K562 (cell line): Measurements from ENCODE around the gene CYSTM1.

Experiments
- CTCF ChIP-seq, 3 experiments: IDR thresholded peaks in 2 of 3; conservative IDR thresholded peaks in 1 of 3; 2 replicates each; pipeline ENCODE4 v1.5.1; 2011 to 2012; ENCODE audit warnings: low read length in 3 of 3, mild to moderate bottlenecking in 3 of 3, control low read depth in 2 of 3, improper control_type of control experiment in 1 of 3, inconsistent platforms in 1 of 3, low read depth in 1 of 3, mixed read lengths in 1 of 3, moderate library complexity in 1 of 3; ENCODE audit not compliant: insufficient read depth in 2 of 3
- MLX ChIP-seq, 2 experiments: fragments of 450-650 bp in 1 of 2; sonication (generic) in 1 of 2; formaldehyde crosslinking; conservative IDR thresholded peaks; 2 replicates each; pipeline versions ENCODE4 v1.4.0 to v1.8.1; 2020 to 2022; ENCODE audit warnings: mild to moderate bottlenecking in 1 of 2, missing genetic modification reagents in 1 of 2
- MYC ChIP-seq, 2 experiments: fragments of 250-450 bp in 1 of 2; sonication (Bioruptor Pico) in 1 of 2; IDR thresholded peaks; 2 replicates each; pipeline versions ENCODE4 v1.5.1 to v1.6.1; 2012 to 2021; ENCODE audit warnings: low read depth in 2 of 2, borderline replicate concordance in 1 of 2, improper control_type of control experiment in 1 of 2, low read length in 1 of 2, mild to moderate bottlenecking in 1 of 2, moderate library complexity in 1 of 2
- POLR2AphosphoS5 ChIP-seq: IDR thresholded peaks from 2 replicates; pipeline ENCODE4 v1.6.1; 2011; ENCODE audit warnings: mild to moderate bottlenecking, low read depth, low read length, moderate library complexity; ENCODE audit not compliant: control insufficient read depth, insufficient read depth
- POLR3A ChIP-seq: IDR thresholded peaks from 2 replicates; pipeline ENCODE4 v1.6.1; 2011; ENCODE audit warnings: borderline replicate concordance, mild to moderate bottlenecking, moderate library complexity; ENCODE audit not compliant: insufficient read length, insufficient read depth; ENCODE audit errors: extremely low read depth
- POU5F1 ChIP-seq: fragments of 150-350 bp; IDR thresholded peaks from 2 replicates; pipeline ENCODE4 v1.6.1; 2014; ENCODE audit warnings: borderline replicate concordance, low read length, low read depth, mild to moderate bottlenecking; ENCODE audit not compliant: partially characterized antibody
- SMARCA5 ChIP-seq: fragments of 450-650 bp; IDR thresholded peaks from 2 replicates; pipeline ENCODE4 v1.6.1; 2016
- ZBTB12 ChIP-seq: fragments of 250-450 bp; sonication (Bioruptor Pico); IDR thresholded peaks from 2 replicates; pipeline ENCODE4 v1.4.0; 2020
- ZNF830 ChIP-seq: fragments of 250-450 bp; sonication (Bioruptor Pico); IDR thresholded peaks from 2 replicates; pipeline ENCODE4 v1.5.0; 2021; ENCODE audit warnings: mild to moderate bottlenecking
- TF ChIP-seq, protein P1 (sequence below): sonication (generic); formaldehyde crosslinking; IDR thresholded peaks from 2 replicates; pipeline ENCODE4 v1.5.0; 2020; ENCODE audit warnings: missing genetic modification reagents
- TF ChIP-seq, protein P2 (sequence below): fragments of 450-650 bp; conservative IDR thresholded peaks from 2 replicates; pipeline ENCODE4 v1.6.1; 2016; ENCODE audit warnings: missing genetic modification characterization, low read depth, mild to moderate bottlenecking, control low read depth, missing compliant biosample characterization

DNA sequence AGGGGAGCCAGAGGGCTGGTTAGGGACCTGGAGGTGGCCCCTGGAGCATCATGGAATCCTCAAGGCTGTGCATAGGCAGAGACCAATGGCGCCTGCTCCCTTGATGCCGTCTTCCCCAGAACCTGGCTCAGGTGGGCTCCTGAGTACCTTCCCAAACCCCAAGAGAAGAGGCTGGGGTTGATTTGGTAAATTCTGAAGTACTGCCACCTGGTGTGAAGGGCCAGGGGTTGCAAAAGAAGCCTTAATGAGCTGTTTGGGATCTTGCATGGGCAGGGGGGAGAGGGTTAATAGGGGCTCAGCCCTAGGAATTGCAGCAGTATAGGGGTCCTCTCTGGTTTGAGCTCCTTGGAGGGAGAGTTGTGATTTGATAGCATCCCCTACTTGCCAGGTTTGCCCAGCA is 52.1 kb downstream of the CYSTM1 start:
- no peak for TF ChIP-seq MYC (IDR thresholded peaks at IDR 0.05; ENCODE audit: low read depth, low read length)
- TF ChIP-seq MYC (CRISPR knock-in tag; IDR thresholded peaks at IDR 0.05; ENCODE audit: borderline replicate concordance, low read depth), result no peak
- no peak for TF ChIP-seq POU5F1
- TF ChIP-seq SMARCA5, result no peak
- TF ChIP-seq ZBTB12 (CRISPR knock-in tag), result no peak
- TF ChIP-seq ZNF830, result no peak
- TF ChIP-seq, protein P1, sequence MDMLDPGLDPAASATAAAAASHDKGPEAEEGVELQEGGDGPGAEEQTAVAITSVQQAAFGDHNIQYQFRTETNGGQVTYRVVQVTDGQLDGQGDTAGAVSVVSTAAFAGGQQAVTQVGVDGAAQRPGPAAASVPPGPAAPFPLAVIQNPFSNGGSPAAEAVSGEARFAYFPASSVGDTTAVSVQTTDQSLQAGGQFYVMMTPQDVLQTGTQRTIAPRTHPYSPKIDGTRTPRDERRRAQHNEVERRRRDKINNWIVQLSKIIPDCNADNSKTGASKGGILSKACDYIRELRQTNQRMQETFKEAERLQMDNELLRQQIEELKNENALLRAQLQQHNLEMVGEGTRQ (CRISPR knock-in tag), result no peak
- TF ChIP-seq, protein P2, sequence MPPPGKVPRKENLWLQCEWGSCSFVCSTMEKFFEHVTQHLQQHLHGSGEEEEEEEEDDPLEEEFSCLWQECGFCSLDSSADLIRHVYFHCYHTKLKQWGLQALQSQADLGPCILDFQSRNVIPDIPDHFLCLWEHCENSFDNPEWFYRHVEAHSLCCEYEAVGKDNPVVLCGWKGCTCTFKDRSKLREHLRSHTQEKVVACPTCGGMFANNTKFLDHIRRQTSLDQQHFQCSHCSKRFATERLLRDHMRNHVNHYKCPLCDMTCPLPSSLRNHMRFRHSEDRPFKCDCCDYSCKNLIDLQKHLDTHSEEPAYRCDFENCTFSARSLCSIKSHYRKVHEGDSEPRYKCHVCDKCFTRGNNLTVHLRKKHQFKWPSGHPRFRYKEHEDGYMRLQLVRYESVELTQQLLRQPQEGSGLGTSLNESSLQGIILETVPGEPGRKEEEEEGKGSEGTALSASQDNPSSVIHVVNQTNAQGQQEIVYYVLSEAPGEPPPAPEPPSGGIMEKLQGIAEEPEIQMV (tag), result no peak
- no peak for TF ChIP-seq POLR2AphosphoS5
- no peak for TF ChIP-seq POLR3A
- peak; percentile 29 to 41 (median 30); a peak in 5 of 6 replicates for TF ChIP-seq CTCF (IDR thresholded peaks at IDR 0.05 in 2 of 3, conservative IDR thresholded peaks at IDR 0.05 in 1 of 3; ENCODE audit: insufficient read depth in 2 of 3, low read depth in 1 of 3, low read length in 3 of 3)
- TF ChIP-seq MLX (CRISPR knock-in tag; conservative IDR thresholded peaks at IDR 0.05), result no peak
